ENCODE results near the gene MAN1A2. TPM values are rescaled to one million over a fixed set of nuclear protein-coding genes. Genes with fewer than 3 reads are reported as not detected.
A peak's percentile ranks its signal among the peaks of the same experiment; 100 is the strongest.

The MAN1A2 gene
- total and polyA plus RNA-seq, 9 of the 15 experiments (the other 6 are each of a cell fraction or from before 2014, with no cell fraction given), result 4.2 to 38.4 (median 18.7) TPM

GRCh38 chr1:117364240-117364639, 3.0 kb upstream of the MAN1A2 start:
- CTCF ChIA-PET (ENCODE audit: low intra/inter-chr PET ratio), result no interaction called here
- no peak for DNase-seq (ENCODE audit: extremely low read depth in 1 of 4, low spot score in 3 of 4)
- ATAC-seq, result no peak
- intact Hi-C loops (cut with micrococcal nuclease) (loop anchor here (10.0 kb wide), 1 partner anchor 311 kb away; no protein-coding TSS in a partner anchor), in situ Hi-C loops (cut with MboI) (no loop called here)
- H3K79me2 ChIP-seq (ENCODE audit: control insufficient read depth, insufficient read depth, low read length), result peaks cover 33% of the 10 kb centered on the region
- H3K4me3 ChIP-seq, result no peak overlapping the region
- no peaks in the 10 kb centered on the region for H4K20me1 ChIP-seq (replicated peaks; ENCODE audit: control insufficient read depth, insufficient read depth, low read length)
- H3K4me1 ChIP-seq (replicated peaks in 1 of 2; ENCODE audit: control insufficient read depth in 2 of 2, insufficient read depth in 2 of 2, low read length in 2 of 2), result peaks cover 8 to 24% of the 10 kb centered on the region in 2 experiments
- H2AFZ ChIP-seq (ENCODE audit: low read depth, low read length), result peak overlapping the region; percentile 94
- no peaks in the 10 kb centered on the region for H3K9me3 ChIP-seq (replicated peaks; ENCODE audit: control insufficient read depth, insufficient read depth, low read depth, low read length)
- H3K9ac ChIP-seq (ENCODE audit: insufficient read depth in 1 of 2, low read depth in 2 of 2, low read length in 2 of 2), result peak overlapping the region in 1 of 2 experiments; percentile 50; a peak in 2 of 4 replicates
- H3K27me3 ChIP-seq (ENCODE audit: control insufficient read depth in 2 of 2, insufficient read depth in 2 of 2, low read length in 2 of 2), result no peaks in the 10 kb centered on the region
- POLR2A ChIA-PET, result interaction anchor here (0.8 to 1.4 kb wide), 3 partner anchors 21 to 452 kb away, joined by 3 to 4 read pairs (median 3); no protein-coding TSS in a partner anchor
- H3K4me2 ChIP-seq (ENCODE audit: insufficient read depth, low read length), result peak overlapping the region; percentile 77
- no peak for FAIRE-seq
- BruUV-seq (replicated peaks), result no TSS peak
- no peaks in the 10 kb centered on the region for H3K36me3 ChIP-seq (ENCODE audit: control insufficient read depth, insufficient read depth, low read length)
- H3K9me1 ChIP-seq (ENCODE audit: control insufficient read depth, insufficient read depth, low read length), result no peaks in the 10 kb centered on the region
- 50% methylated on average over 4 of the region's 4 CpGs for WGBS (ENCODE audit: insufficient coverage, low coverage, missing lambda C conversion rate)
- H3K27ac ChIP-seq (ENCODE audit: extremely low read depth, low read depth, low read length), result peak overlapping the region; percentile 62
- TF ChIP-seq, protein P1, sequence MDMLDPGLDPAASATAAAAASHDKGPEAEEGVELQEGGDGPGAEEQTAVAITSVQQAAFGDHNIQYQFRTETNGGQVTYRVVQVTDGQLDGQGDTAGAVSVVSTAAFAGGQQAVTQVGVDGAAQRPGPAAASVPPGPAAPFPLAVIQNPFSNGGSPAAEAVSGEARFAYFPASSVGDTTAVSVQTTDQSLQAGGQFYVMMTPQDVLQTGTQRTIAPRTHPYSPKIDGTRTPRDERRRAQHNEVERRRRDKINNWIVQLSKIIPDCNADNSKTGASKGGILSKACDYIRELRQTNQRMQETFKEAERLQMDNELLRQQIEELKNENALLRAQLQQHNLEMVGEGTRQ (CRISPR knock-in tag; IDR thresholded peaks at IDR 0.05), result no peak
- TF ChIP-seq ZNF830 (CRISPR knock-in tag; IDR thresholded peaks at IDR 0.05), result no peak
- TF ChIP-seq REST (IDR thresholded peaks at IDR 0.05; ENCODE audit: borderline replicate concordance), result no peak
- no peak for TF ChIP-seq REST (CRISPR knock-in tag; IDR thresholded peaks at IDR 0.05; ENCODE audit: low read depth)
- TF ChIP-seq HIVEP1 (CRISPR knock-in tag; IDR thresholded peaks at IDR 0.05), result 0 out of 2 replicates have a peak, but pooled peaks have one; percentile 35
- 0 out of 2 replicates have a peak, but pooled peaks have one; percentile 26 for TF ChIP-seq OTX1 (CRISPR knock-in tag; IDR thresholded peaks at IDR 0.05)
- TF ChIP-seq, protein P2, sequence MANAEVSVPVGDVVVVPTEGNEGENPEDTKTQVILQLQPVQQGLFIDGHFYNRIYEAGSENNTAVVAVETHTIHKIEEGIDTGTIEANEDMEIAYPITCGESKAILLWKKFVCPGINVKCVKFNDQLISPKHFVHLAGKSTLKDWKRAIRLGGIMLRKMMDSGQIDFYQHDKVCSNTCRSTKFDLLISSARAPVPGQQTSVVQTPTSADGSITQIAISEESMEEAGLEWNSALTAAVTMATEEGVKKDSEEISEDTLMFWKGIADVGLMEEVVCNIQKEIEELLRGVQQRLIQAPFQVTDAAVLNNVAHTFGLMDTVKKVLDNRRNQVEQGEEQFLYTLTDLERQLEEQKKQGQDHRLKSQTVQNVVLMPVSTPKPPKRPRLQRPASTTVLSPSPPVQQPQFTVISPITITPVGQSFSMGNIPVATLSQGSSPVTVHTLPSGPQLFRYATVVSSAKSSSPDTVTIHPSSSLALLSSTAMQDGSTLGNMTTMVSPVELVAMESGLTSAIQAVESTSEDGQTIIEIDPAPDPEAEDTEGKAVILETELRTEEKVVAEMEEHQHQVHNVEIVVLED (CRISPR knock-in tag; IDR thresholded peaks at IDR 0.05), result no peak
- 0 out of 2 replicates have a peak, but pooled peaks have one; percentile 7 for TF ChIP-seq THRB (CRISPR knock-in tag; conservative IDR thresholded peaks at IDR 0.05)
- TF ChIP-seq FOXK1 (CRISPR knock-in tag; IDR thresholded peaks at IDR 0.05; ENCODE audit: borderline replicate concordance), result no peak
- no peak for TF ChIP-seq RAD21 (CRISPR knock-in tag; conservative IDR thresholded peaks at IDR 0.05 in 1 of 2, IDR thresholded peaks at IDR 0.05 in 1 of 2)

Data from K562 (cell line).